HEK293 (cell line): ENCODE measurements around the gene NOB1.
A peak's percentile ranks its signal among the peaks of the same experiment; 100 is the strongest.

Experiments
- CTCF ChIA-PET: fragments of 350-600 bp; formaldehyde crosslinking; extraction: SDS; loops from one replicate; lab custom pipeline; 2021; ENCODE audit warnings: antibody characterized with exemption; lab: Yijun Ruan, JAX
- POLR2A ChIA-PET: fragments of 300-600 bp; formaldehyde crosslinking; extraction: SDS; loops from one replicate; lab custom pipeline; 2020; ENCODE audit warnings: antibody characterized with exemption, inconsistent platforms; lab: Yijun Ruan, JAX
- H3K27ac ChIP-seq: fragments of 200-500 bp; sonication (Bioruptor generic); 2 replicates; pipeline ENCODE4 v1.5.1; 2014; ENCODE audit warnings: low read depth, low read length, control low read depth, inconsistent platforms; ENCODE audit errors: extremely low read depth
- H3K36me3 ChIP-seq, 2 experiments: fragments of 200-500 bp in 1 of 2; sonication (Bioruptor generic) in 1 of 2; 1 replicate in 1 of 2; 2 replicates in 1 of 2; pipeline ENCODE4 v1.5.1; 2014 to 2017; ENCODE audit warnings: inconsistent platforms in 2 of 2, low read length in 2 of 2; ENCODE audit not compliant: control insufficient read depth in 2 of 2, insufficient read depth in 1 of 2
- H3K4me1 ChIP-seq: fragments of 200-500 bp; sonication (Bioruptor generic); 2 replicates; pipeline ENCODE4 v1.5.1; 2014; ENCODE audit warnings: mild to moderate bottlenecking, low read length, inconsistent platforms; ENCODE audit not compliant: control insufficient read depth, insufficient read depth
- H3K4me3 ChIP-seq: 2 replicates; pipeline ENCODE4 v1.5.1; 2011; ENCODE audit warnings: low read depth, mild to moderate bottlenecking, control low read depth, low read length, moderate library complexity
- H3K9me3 ChIP-seq: fragments of 200-500 bp; sonication (Bioruptor generic); 2 replicates; pipeline ENCODE4 v1.5.1; 2014; ENCODE audit warnings: low read depth, low read length, inconsistent platforms; ENCODE audit not compliant: control insufficient read depth, insufficient read depth
- MEIS1 ChIP-seq: sonication (generic); formaldehyde crosslinking; IDR thresholded peaks from 2 replicates; pipeline ENCODE4 v1.8.1; 2022; ENCODE audit warnings: missing genetic modification reagents, mild to moderate bottlenecking, borderline replicate concordance
- ZNF121 ChIP-seq: fragments of 450-650 bp; formaldehyde crosslinking; IDR thresholded peaks from 2 replicates; pipeline ENCODE4 v1.5.1; 2016; ENCODE audit warnings: missing biosample characterization, missing genetic modification characterization
- ZNF140 ChIP-seq: fragments of 450-650 bp; formaldehyde crosslinking; IDR thresholded peaks from 2 replicates; pipeline ENCODE4 v1.5.1; 2016; ENCODE audit warnings: missing biosample characterization, missing genetic modification characterization
- ZNF335 ChIP-seq: fragments of 450-650 bp; formaldehyde crosslinking; conservative IDR thresholded peaks from 2 replicates; pipeline ENCODE4 v1.5.1; 2016; ENCODE audit warnings: missing biosample characterization, missing genetic modification characterization
- ZNF416 ChIP-seq: fragments of 450-650 bp; formaldehyde crosslinking; IDR thresholded peaks from 2 replicates; pipeline ENCODE4 v1.5.1; 2016; ENCODE audit warnings: missing biosample characterization, missing genetic modification characterization
- ZNF501 ChIP-seq: fragments of 450-650 bp; formaldehyde crosslinking; IDR thresholded peaks from 2 replicates; pipeline ENCODE4 v1.5.1; 2016; ENCODE audit warnings: missing biosample characterization, missing genetic modification characterization
- ZNF558 ChIP-seq: fragments of 450-650 bp; formaldehyde crosslinking; IDR thresholded peaks from 2 replicates; pipeline ENCODE4 v1.5.1; 2016; ENCODE audit warnings: missing biosample characterization, missing genetic modification characterization
- ZNF561 ChIP-seq: fragments of 450-650 bp; IDR thresholded peaks from 2 replicates; pipeline ENCODE4 v1.5.1; 2018; ENCODE audit warnings: missing biosample characterization, missing genetic modification characterization, borderline replicate concordance
- ZNF600 ChIP-seq: fragments of 450-650 bp; formaldehyde crosslinking; IDR thresholded peaks from 2 replicates; pipeline ENCODE4 v1.5.1; 2016; ENCODE audit warnings: missing biosample characterization, missing genetic modification characterization
- ZNF654 ChIP-seq: fragments of 450-650 bp; formaldehyde crosslinking; IDR thresholded peaks from 2 replicates; pipeline ENCODE4 v1.5.1; 2016; ENCODE audit warnings: low read depth, missing biosample characterization, missing genetic modification characterization
- ZNF670 ChIP-seq: fragments of 450-650 bp; formaldehyde crosslinking; IDR thresholded peaks from 2 replicates; pipeline ENCODE4 v1.5.1; 2016; ENCODE audit warnings: missing biosample characterization, missing genetic modification characterization, low read depth
- ZNF830 ChIP-seq: fragments of 450-650 bp; IDR thresholded peaks from 2 replicates; pipeline ENCODE4 v1.5.0; 2018; ENCODE audit warnings: missing biosample characterization, missing genetic modification characterization, low read depth, mild to moderate bottlenecking, moderate library complexity
- TF ChIP-seq, protein P1 (sequence below): fragments of 450-650 bp; formaldehyde crosslinking; IDR thresholded peaks from 2 replicates; pipeline ENCODE4 v1.5.1; 2016; ENCODE audit warnings: missing biosample characterization, missing genetic modification characterization
- TF ChIP-seq, protein P2 (sequence below): fragments of 450-650 bp; IDR thresholded peaks from 2 replicates; pipeline ENCODE4 v1.5.1; 2018; ENCODE audit warnings: missing biosample characterization, missing genetic modification characterization
- TF ChIP-seq, protein P3 (sequence below): fragments of 450-650 bp; formaldehyde crosslinking; IDR thresholded peaks from 2 replicates; pipeline ENCODE4 v1.5.1; 2016; ENCODE audit warnings: missing biosample characterization, missing genetic modification characterization
- TF ChIP-seq, protein P4 (sequence below): fragments of 450-650 bp; formaldehyde crosslinking; IDR thresholded peaks from 2 replicates; pipeline ENCODE4 v1.5.1; 2016; ENCODE audit warnings: missing biosample characterization, missing genetic modification characterization
- TF ChIP-seq, protein P5 (sequence below): fragments of 450-650 bp; formaldehyde crosslinking; IDR thresholded peaks from 2 replicates; pipeline ENCODE4 v1.5.1; 2016; ENCODE audit warnings: missing biosample characterization, missing genetic modification characterization

NOB1 gene

DNA sequence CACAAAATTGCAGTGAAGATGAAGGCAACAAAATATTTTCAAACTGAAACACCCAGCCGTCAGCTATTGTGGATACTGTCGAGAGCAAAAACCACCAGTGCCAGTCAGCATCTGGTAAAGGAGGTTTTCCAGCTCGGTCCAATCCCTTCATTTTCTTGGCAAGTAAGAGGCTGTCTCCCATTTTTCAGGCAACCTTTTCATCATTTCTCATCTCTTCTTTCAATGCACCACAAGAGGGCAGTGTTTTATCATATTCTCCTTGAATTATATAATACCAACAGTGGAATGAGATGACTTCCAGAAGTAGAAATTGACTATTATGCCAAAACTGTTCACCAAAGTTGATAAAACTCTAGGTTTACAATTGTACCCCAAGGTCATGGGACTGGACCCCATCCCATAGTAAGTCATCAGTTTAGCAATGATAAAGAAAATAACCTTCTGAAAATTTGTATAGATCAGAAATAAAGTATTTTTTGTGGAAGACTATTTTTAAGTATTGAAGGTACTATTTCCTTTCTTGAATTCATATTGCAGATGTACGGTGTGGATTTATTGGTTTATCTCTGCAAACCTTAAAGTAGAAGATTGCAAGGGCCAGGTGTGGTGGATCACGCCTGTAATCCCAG is 45.2 kb downstream of the NOB1 start (continued):
- TF ChIP-seq, protein P1, sequence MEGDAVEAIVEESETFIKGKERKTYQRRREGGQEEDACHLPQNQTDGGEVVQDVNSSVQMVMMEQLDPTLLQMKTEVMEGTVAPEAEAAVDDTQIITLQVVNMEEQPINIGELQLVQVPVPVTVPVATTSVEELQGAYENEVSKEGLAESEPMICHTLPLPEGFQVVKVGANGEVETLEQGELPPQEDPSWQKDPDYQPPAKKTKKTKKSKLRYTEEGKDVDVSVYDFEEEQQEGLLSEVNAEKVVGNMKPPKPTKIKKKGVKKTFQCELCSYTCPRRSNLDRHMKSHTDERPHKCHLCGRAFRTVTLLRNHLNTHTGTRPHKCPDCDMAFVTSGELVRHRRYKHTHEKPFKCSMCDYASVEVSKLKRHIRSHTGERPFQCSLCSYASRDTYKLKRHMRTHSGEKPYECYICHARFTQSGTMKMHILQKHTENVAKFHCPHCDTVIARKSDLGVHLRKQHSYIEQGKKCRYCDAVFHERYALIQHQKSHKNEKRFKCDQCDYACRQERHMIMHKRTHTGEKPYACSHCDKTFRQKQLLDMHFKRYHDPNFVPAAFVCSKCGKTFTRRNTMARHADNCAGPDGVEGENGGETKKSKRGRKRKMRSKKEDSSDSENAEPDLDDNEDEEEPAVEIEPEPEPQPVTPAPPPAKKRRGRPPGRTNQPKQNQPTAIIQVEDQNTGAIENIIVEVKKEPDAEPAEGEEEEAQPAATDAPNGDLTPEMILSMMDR (tag by site-specific recombination): peak; percentile 40; the same call in 1 of the 2 replicates
- peak; percentile 87 for TF ChIP-seq ZNF654 (tag by site-specific recombination)
- no peak for TF ChIP-seq MEIS1 (CRISPR knock-in tag)

DNA sequence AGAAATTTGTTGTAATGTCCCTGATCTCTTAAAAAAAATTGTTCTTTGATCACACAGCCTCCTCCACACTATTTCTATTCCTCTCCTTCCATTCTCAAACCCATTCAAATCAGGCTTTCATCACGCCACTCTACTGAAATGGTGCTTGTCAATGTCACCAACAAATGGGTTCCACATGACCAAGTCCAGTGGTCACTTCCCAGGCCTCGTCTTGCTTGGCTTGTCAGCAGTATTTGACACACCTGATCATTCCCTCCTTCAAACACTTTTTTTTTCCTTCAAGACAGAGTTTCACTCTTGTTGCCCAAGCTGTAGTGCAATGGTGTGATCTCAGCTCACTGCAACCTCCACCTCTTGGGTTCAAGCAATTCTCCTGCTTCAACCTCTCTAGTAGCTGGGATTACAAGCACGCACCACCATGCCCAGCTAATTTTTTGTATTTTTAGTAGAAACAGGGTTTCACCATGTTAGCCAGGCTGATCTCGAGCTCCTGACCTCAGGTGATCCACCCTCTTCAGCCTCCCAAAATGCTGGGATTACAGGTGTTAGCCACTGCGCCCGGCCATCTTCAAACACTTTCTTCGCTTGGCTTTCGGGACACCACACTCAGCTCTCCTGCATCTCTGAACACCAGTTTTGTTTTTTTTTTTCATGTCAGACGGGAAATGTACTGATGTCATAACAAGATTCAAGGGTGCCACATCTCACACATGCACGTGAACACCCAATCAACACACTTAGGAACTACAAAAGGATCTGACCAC is 46.6 kb downstream of the NOB1 start:
- no peaks in the 10 kb centered on the region for H3K4me1 ChIP-seq
- no peak for TF ChIP-seq ZNF501 (tag by site-specific recombination)
- no peak for TF ChIP-seq ZNF121
- no peak for TF ChIP-seq ZNF335 (tag by site-specific recombination)
- TF ChIP-seq, protein P2, sequence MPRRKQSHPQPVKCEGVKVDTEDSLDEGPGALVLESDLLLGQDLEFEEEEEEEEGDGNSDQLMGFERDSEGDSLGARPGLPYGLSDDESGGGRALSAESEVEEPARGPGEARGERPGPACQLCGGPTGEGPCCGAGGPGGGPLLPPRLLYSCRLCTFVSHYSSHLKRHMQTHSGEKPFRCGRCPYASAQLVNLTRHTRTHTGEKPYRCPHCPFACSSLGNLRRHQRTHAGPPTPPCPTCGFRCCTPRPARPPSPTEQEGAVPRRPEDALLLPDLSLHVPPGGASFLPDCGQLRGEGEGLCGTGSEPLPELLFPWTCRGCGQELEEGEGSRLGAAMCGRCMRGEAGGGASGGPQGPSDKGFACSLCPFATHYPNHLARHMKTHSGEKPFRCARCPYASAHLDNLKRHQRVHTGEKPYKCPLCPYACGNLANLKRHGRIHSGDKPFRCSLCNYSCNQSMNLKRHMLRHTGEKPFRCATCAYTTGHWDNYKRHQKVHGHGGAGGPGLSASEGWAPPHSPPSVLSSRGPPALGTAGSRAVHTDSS: no peak
- TF ChIP-seq ZNF558 (tag by site-specific recombination): no peak
- no peaks in the 10 kb centered on the region for H3K9me3 ChIP-seq
- POLR2A ChIA-PET: interaction anchor here (0.6 to 4.0 kb wide), 2 partner anchors 47 to 178 kb away, joined by 5 to 10 read pairs; partner anchors contain the start of gene NOB1
- no peak overlapping the region for H3K4me3 ChIP-seq
- peaks cover 0 to 25% of the 10 kb centered on the region in 2 experiments; a peak in 2 of 3 replicates for H3K36me3 ChIP-seq
- H3K27ac ChIP-seq: no peak overlapping the region
- CTCF ChIA-PET: interaction anchor here (0.6 to 3.7 kb wide), 7 partner anchors 17 to 312 kb away, joined by 3 to 37 read pairs (median 5); partner anchors contain the start of gene NOB1

DNA sequence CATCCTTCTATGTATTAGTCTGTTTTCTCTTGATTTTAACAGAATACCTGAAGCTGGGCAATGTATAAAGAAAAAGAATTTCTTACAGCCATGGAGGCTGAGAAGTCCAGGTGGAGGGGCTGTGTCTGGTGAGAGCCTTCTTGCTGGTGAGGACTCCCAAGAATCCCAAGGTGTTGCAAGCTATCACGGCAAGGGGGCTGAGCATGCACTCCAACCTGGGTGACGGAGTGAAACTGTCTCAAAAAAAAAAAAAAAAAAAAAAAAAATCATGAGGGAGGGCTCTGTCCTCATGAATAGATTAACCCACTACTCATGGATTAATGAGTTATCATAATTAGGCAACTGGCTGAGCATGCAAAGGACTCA is 47.8 kb downstream of the NOB1 start:
- no peak overlapping the region for H3K27ac ChIP-seq
- H3K36me3 ChIP-seq: peaks cover 0 to 15% of the 10 kb centered on the region in 2 experiments; a peak in 2 of 3 replicates
- no peaks in the 10 kb centered on the region for H3K9me3 ChIP-seq
- POLR2A ChIA-PET: interaction anchor here (0.7 to 1.5 kb wide), 2 partner anchors 48 to 87 kb away, joined by 3 to 4 read pairs; partner anchors contain the start of gene NOB1
- no peaks in the 10 kb centered on the region for H3K4me1 ChIP-seq
- CTCF ChIA-PET: interaction anchor here (0.6 to 1.4 kb wide), 4 partner anchors 48 to 393 kb away, joined by 3 to 5 read pairs (median 4); partner anchors contain the start of gene NOB1
- H3K4me3 ChIP-seq: no peak overlapping the region
- TF ChIP-seq, protein P3, sequence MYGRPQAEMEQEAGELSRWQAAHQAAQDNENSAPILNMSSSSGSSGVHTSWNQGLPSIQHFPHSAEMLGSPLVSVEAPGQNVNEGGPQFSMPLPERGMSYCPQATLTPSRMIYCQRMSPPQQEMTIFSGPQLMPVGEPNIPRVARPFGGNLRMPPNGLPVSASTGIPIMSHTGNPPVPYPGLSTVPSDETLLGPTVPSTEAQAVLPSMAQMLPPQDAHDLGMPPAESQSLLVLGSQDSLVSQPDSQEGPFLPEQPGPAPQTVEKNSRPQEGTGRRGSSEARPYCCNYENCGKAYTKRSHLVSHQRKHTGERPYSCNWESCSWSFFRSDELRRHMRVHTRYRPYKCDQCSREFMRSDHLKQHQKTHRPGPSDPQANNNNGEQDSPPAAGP (tag by site-specific recombination): no peak
- no peak for TF ChIP-seq ZNF830 (tag by site-specific recombination)

DNA sequence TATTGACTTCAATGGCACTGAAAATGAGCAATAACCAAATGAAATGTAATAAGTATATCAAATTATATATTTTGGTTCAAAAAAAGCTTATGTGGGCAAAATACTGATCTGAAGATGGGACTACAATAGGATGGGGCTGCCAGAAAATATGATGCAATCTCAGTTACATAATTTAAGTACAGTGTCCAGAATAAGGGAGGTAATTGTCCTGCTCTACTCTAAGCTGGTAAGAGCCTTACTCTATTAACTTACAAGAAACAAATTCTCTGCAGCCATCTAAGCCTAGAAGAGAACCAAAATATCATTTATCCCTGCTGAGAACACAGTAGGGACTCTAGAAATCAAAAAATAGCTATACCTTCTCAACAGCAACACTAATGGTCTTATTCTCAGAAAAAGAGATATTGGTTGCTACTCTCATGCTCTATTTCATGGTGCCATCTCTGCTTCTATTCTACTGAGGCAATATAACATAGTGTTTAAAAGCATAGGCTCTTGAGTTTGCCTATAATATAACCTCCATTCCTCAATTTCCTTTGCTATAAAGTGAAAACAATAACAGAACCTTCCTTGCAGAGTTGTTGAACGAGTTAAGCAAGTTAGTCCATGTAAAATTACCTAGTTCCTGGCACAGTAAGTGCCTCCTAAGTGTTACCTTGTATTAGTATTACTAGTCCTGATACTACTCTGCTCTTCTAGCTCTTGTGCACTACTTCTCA is 48.3 kb downstream of the NOB1 start:
- Histone ChIP-seq H3K4me3 (no peak overlapping the region), H3K9me3 (no peaks in the 10 kb centered on the region), H3K36me3 (peaks cover 0 to 19% of the 10 kb centered on the region in 2 experiments; a peak in 2 of 3 replicates), H3K27ac (no peak overlapping the region), H3K4me1 (no peaks in the 10 kb centered on the region)
- POLR2A ChIA-PET: interaction anchor here (0.7 to 1.5 kb wide), 2 partner anchors 48 to 88 kb away, joined by 3 to 4 read pairs; partner anchors contain the start of gene NOB1
- CTCF ChIA-PET: interaction anchor here (0.6 to 1.4 kb wide), 5 partner anchors 44 to 394 kb away, joined by 3 to 5 read pairs (median 3); partner anchors contain the start of gene NOB1
- TF ChIP-seq ZNF600 (tag by site-specific recombination): no peak
- TF ChIP-seq, protein P4, sequence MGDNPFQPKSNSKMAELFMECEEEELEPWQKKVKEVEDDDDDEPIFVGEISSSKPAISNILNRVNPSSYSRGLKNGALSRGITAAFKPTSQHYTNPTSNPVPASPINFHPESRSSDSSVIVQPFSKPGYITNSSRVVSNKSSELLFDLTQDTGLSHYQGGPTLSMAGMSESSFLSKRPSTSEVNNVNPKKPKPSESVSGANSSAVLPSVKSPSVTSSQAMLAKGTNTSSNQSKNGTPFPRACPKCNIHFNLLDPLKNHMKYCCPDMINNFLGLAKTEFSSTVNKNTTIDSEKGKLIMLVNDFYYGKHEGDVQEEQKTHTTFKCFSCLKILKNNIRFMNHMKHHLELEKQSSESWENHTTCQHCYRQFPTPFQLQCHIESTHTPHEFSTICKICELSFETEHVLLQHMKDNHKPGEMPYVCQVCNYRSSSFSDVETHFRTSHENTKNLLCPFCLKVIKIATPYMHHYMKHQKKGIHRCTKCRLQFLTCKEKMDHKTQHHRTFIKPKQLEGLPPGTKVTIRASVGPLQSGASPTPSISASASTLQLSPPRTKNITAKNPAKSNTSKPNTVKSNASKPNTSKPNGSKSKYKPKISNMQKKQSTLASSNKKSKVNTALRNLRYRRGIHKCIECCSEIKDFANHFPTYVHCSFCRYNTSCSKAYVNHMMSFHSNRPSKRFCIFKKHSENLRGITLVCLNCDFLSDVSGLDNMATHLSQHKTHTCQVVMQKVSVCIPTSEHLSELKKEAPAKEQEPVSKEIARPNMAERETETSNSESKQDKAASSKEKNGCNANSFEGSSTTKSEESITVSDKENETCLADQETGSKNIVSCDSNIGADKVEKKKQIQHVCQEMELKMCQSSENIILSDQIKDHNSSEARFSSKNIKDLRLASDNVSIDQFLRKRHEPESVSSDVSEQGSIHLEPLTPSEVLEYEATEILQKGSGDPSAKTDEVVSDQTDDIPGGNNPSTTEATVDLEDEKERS (tag by site-specific recombination): no peak
- no peak for TF ChIP-seq ZNF501 (tag by site-specific recombination)
- TF ChIP-seq ZNF670: no peak
- no peak for TF ChIP-seq ZNF561 (tag by site-specific recombination)
- no peak for TF ChIP-seq ZNF416
- TF ChIP-seq ZNF140 (tag by site-specific recombination): no peak
- TF ChIP-seq, protein P5, sequence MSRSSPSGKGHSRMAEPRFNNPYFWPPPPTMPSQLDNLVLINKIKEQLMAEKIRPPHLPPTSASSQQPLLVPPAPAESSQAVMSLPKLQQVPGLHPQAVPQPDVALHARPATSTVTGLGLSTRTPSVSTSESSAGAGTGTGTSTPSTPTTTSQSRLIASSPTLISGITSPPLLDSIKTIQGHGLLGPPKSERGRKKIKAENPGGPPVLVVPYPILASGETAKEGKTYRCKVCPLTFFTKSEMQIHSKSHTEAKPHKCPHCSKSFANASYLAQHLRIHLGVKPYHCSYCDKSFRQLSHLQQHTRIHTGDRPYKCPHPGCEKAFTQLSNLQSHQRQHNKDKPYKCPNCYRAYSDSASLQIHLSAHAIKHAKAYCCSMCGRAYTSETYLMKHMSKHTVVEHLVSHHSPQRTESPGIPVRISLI (tag by site-specific recombination): 0 out of 2 replicates have a peak, but pooled peaks have one; percentile 25
